HepG2 (cell line): ENCODE data around the gene SH3TC2.

ENCODE experiments used
- CTCF ChIP-seq: sonication (generic); formaldehyde crosslinking; IDR thresholded peaks from 2 replicates; pipeline ENCODE4 v1.5.0; 2020; ENCODE audit warnings: mild to moderate bottlenecking, missing genetic modification reagents, moderate library complexity
- EP300 ChIP-seq, 3 experiments: sonication (generic) in 1 of 3; formaldehyde crosslinking in 1 of 3; IDR thresholded peaks; 2 replicates each; pipeline versions ENCODE4 v1.5.1 to v1.6.1; 2011 to 2020; ENCODE audit warnings: low read depth in 2 of 3, low read length in 2 of 3, borderline replicate concordance in 1 of 3, improper control_type of control experiment in 1 of 3, mild to moderate bottlenecking in 1 of 3, missing genetic modification reagents in 1 of 3, moderate library complexity in 1 of 3
- IKZF4 ChIP-seq: sonication (generic); formaldehyde crosslinking; IDR thresholded peaks from 2 replicates; pipeline ENCODE4 v1.5.1; 2020; ENCODE audit warnings: borderline replicate concordance, mild to moderate bottlenecking, low read depth, missing genetic modification reagents; ENCODE audit errors: not compliant biosample characterization
- MAX ChIP-seq: IDR thresholded peaks from 2 replicates; pipeline ENCODE4 v1.6.1; 2012; ENCODE audit warnings: inconsistent platforms
- NR2F2 ChIP-seq: IDR thresholded peaks from 2 replicates; pipeline ENCODE4 v1.6.1; 2012; ENCODE audit warnings: low read depth, inconsistent platforms, borderline replicate concordance
- SRSF1 ChIP-seq: fragments of 200-400 bp; formaldehyde crosslinking; optimal IDR thresholded peaks from 2 replicates; pipeline ENCODE3; 2017; ENCODE audit warnings: mild to moderate bottlenecking, low read depth, low read length, moderate library complexity
- ZFP37 ChIP-seq: sonication (generic); formaldehyde crosslinking; IDR thresholded peaks from 2 replicates; pipeline ENCODE4 v1.4.0; 2020; ENCODE audit warnings: missing genetic modification reagents, borderline replicate concordance
- ZNF143 ChIP-seq: sonication (generic); formaldehyde crosslinking; IDR thresholded peaks from 2 replicates; pipeline ENCODE4 v1.4.0; 2020; ENCODE audit warnings: missing genetic modification reagents
- ZNF577 ChIP-seq: sonication (generic); formaldehyde crosslinking; IDR thresholded peaks from 2 replicates; pipeline ENCODE4 v1.4.0; 2020; ENCODE audit warnings: mild to moderate bottlenecking, low read depth, missing genetic modification reagents, borderline replicate concordance
- TF ChIP-seq, protein P1 (sequence below), 2 experiments: fragments of 450-650 bp in 1 of 2; sonication (generic) in 1 of 2; formaldehyde crosslinking; IDR thresholded peaks; 2 replicates each; pipeline versions ENCODE4 v1.5.0 to v1.8.0; 2020 to 2022; ENCODE audit warnings: mild to moderate bottlenecking in 1 of 2, missing genetic modification reagents in 1 of 2
- TF ChIP-seq, protein P2 (sequence below): sonication (generic); formaldehyde crosslinking; IDR thresholded peaks from 2 replicates; pipeline ENCODE4 v1.4.0; 2020; ENCODE audit warnings: mild to moderate bottlenecking, missing genetic modification reagents
- TF ChIP-seq, protein P3 (sequence below): sonication (generic); formaldehyde crosslinking; conservative IDR thresholded peaks from 2 replicates; pipeline ENCODE4 v1.4.0; 2020; ENCODE audit warnings: missing genetic modification reagents

DNA sequence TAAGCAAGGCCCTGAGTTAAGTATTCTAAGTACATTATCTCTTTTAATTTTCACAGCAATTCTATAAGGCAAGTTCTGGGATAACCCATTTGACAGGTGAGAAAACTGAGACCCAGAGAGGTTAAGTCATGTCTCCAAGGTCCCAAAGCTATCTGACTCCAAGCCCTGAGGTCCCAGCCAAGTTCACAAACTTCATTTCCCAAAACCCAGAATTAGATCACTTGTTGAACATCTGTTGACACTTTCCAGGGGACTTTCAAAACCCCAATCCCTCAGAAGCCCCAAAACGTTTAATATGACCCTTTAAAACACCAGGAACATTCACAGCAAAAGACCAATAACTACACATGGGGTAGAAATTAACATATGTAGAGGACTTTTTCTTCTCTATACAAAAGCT is 72.0 kb downstream of the SH3TC2 start:
- TF ChIP-seq IKZF4 (CRISPR knock-in tag) (no peak), NR2F2 (no peak), ZNF143 (CRISPR knock-in tag) (no peak), ZNF577 (CRISPR knock-in tag) (no peak), CTCF (CRISPR knock-in tag) (no peak), EP300 (IDR thresholded peaks at IDR 0.05; ENCODE audit: low read depth in 2 of 2, low read length in 2 of 2) (no peak), EP300 (CRISPR knock-in tag; IDR thresholded peaks at IDR 0.05; ENCODE audit: borderline replicate concordance) (no peak), ZFP37 (CRISPR knock-in tag) (no peak), SRSF1 (no peak), MAX (no peak)
- TF ChIP-seq, protein P1, sequence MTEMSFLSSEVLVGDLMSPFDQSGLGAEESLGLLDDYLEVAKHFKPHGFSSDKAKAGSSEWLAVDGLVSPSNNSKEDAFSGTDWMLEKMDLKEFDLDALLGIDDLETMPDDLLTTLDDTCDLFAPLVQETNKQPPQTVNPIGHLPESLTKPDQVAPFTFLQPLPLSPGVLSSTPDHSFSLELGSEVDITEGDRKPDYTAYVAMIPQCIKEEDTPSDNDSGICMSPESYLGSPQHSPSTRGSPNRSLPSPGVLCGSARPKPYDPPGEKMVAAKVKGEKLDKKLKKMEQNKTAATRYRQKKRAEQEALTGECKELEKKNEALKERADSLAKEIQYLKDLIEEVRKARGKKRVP (CRISPR knock-in tag; IDR thresholded peaks at IDR 0.05) = no peak
- TF ChIP-seq, protein P2, sequence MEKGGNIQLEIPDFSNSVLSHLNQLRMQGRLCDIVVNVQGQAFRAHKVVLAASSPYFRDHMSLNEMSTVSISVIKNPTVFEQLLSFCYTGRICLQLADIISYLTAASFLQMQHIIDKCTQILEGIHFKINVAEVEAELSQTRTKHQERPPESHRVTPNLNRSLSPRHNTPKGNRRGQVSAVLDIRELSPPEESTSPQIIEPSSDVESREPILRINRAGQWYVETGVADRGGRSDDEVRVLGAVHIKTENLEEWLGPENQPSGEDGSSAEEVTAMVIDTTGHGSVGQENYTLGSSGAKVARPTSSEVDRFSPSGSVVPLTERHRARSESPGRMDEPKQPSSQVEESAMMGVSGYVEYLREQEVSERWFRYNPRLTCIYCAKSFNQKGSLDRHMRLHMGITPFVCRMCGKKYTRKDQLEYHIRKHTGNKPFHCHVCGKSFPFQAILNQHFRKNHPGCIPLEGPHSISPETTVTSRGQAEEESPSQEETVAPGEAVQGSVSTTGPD (CRISPR knock-in tag) = no peak
- TF ChIP-seq, protein P3, sequence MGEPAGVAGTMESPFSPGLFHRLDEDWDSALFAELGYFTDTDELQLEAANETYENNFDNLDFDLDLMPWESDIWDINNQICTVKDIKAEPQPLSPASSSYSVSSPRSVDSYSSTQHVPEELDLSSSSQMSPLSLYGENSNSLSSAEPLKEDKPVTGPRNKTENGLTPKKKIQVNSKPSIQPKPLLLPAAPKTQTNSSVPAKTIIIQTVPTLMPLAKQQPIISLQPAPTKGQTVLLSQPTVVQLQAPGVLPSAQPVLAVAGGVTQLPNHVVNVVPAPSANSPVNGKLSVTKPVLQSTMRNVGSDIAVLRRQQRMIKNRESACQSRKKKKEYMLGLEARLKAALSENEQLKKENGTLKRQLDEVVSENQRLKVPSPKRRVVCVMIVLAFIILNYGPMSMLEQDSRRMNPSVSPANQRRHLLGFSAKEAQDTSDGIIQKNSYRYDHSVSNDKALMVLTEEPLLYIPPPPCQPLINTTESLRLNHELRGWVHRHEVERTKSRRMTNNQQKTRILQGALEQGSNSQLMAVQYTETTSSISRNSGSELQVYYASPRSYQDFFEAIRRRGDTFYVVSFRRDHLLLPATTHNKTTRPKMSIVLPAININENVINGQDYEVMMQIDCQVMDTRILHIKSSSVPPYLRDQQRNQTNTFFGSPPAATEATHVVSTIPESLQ (CRISPR knock-in tag) = no peak
